8988T (cell line): ENCODE results near the gene MYO7B.

Experiments
- DNase-seq: peaks from one replicate; pipeline ENCODE4 v3.0.0; 2011

Gene MYO7B

DNA sequence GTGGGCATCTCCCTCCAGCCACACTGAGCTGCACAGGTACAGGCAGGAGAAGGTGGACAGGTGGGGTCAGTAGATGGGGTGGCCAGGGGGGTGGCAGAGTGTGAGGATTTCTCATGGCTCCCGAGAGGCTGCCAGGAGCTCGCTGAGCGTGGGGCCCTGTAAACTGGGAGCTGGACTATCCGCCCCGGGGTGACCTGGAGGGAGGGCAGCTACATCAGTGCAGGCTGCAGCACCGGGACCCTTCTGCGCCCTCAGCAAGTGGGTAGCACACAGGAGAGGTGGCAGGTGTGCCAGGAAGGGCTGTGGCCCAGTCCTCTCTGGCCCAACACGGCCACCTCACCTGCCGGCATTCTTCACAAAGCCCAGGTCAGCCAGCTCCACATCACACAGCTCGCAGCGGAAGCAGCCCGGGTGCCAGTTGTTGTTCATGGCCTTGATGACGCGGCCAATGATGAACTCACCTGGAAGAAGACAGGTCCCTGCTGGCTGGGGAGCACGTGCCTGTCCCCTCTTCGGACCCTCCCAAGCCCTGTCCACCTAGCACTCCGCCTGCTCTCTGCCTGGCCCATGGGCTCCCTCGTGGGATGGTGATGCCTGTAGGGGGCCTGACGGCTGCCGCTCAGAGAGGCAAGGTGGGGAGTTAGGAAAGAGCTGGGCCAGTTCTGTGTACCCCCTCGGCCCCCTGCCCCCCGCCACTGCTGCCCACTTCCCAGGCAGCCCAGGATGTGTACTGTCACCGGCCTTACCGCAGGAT lies 118.8 kb downstream of the MYO7B start:
- DNase-seq: no peak

DNA sequence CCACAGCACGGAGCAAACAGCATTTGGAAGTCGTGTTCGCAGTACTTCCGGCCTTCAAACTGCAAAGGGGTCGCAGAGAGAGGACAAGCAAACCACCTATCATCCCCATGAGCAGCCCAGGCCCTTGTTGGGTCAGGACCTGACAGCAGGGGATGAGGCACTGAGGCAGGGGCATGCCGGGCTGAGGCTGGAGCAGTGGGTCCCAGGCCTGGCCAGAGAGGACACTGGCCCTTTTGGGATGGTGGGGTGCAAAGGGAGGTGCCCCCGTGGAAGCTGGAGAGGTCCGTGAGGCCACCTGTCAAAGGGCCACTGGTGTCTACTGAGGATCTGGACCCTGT lies 119.3 kb downstream of the MYO7B start:
- no peak for DNase-seq

DNA sequence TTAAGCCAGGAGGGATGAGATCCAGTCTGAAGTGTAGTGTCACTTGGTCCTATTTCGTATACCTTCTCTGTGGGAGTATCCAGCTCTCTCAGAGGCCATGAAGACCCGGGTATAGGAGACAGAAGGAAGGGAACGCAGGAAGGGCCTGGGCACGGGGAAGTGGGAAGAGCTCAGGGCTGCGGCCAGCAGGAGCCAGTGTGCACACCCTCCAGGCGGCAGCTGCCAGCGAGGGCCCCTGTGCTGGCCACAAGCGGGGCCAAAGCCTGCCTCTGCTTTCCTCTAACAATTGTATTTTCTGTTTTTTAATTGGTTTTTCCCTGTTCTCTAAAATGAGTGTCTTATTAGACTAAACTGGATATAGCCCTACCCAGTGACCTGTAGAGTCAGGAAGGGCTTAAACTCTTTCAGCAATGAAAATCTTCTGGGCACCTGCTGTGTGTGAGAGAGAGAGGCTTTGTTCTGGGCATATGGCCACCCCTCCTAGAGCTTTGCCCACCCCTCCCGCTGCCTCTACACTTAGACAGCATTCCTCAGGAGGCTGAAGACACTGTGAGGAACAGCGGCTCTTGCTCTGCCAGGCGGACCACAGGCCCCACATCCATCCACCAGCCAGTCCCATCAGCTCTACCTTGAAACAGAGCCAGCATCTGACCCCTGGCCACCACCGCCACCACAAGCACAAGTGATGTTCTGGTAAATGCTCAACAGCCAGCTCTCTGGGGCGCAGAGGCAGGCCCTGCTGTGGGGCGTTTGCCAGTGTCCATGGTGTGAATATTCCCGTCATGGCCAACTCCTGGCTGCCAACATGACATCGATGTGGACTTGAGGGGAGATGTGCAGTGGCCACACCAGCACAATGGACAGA lies 120.0 kb downstream of the MYO7B start:
- DNase-seq: no peak

DNA sequence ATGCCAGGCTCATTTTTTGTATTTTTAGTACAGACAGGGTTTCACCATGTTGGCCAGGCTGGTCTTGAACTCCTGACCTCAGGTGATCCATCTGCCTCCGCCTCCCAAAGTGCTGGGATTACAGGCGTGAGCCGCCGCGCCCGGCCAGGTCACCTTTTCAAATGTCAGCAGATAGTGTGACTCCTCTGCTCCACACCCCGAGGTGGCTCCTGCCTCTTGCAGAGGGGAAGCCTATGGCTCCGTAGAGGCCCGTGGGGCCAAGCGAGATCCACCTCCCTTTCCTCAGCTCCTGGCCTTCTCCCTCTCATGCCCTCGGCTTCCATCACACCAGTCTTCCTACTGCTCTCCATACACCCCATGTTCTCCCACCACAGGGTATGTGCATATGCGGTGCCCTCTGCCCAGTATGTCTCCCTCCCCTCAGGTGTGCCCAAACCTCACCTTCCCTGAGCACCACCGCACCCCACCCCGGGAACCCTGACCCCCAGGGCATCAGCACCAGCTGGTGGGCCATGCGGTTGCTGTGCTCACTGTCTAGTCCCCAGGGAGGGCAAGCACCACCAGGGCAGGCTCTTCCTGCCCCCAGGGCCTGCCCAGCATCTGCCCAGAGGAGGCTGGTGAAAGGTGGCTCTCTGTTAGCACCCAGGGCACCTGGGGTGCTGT lies 121.2 kb downstream of the MYO7B start:
- DNase-seq: no peak

DNA sequence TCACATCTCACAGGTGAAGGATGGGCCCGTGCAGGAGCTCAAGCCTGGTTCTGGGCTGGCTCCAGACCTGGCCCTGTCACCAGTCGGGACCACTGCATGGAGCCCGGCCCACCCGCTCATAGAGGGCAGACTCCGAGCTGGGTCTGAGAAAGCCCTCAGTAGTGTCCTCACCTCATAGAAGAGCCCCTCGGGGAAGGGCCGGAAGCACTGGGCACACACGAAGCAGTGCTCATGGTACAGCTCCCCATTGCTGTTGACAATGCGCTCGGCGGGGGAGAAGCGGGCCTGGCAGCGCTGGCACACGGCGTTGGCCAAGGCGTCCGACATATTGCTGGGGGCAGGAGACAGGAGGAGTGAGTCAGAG lies 121.7 kb downstream of the MYO7B start:
- no peak for DNase-seq

DNA sequence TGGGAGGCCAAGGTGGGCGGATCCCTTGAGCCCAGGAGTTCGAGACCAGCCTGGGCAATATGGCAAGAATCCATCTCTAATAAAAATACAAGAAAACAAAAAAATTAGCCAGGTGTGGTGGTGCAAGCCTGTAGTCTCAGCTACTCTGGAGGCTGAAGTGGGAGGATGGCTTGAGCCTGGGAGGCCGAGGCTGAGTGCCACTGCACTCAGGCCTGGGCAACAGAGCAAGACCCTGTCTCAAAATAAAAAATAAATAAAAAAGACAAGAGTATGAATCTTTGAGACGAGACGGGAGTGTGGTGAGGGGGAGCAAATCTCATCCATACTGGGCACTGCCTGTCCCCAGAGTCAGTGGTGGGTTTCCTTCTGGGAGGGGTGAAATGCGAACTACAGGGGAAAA lies 122.7 kb downstream of the MYO7B start:
- DNase-seq: no peak

DNA sequence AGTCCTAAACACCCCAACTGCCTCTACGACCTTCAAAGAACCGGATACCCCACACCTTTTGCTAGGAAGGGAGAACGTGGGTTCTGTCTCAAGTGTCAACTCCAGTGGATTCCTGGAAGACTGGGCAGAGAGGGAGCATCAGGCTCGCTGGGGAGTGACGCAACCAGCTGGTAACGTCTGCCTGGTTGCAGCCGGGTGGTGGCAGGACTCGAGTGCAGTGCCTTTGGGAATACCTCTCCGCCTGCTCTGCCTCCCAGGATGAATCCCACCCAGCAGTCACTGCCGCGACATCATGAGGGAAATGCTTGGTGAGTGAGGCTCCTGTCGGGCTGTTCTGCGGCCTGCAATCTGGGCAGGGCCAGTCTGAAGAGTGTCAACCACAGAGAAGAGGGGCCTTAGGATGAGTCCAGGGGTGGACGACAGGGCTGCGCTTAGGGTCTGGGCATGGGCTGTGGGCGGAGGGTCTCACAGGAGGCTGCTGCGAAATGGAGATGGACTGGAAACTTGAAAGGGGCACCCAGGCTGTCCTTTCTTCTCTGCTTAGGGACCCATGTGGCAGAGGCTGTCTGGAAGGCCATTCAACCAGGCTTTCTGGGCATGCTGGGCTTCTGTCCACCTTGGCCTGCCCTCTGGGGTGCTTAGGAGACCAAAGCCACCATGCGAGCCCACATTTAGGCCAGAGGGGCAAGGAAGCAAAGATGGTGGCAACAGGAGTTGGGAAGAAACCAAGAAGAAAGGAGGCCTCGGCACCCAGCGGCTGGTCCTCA lies 123.3 kb downstream of the MYO7B start:
- no peak for DNase-seq

DNA sequence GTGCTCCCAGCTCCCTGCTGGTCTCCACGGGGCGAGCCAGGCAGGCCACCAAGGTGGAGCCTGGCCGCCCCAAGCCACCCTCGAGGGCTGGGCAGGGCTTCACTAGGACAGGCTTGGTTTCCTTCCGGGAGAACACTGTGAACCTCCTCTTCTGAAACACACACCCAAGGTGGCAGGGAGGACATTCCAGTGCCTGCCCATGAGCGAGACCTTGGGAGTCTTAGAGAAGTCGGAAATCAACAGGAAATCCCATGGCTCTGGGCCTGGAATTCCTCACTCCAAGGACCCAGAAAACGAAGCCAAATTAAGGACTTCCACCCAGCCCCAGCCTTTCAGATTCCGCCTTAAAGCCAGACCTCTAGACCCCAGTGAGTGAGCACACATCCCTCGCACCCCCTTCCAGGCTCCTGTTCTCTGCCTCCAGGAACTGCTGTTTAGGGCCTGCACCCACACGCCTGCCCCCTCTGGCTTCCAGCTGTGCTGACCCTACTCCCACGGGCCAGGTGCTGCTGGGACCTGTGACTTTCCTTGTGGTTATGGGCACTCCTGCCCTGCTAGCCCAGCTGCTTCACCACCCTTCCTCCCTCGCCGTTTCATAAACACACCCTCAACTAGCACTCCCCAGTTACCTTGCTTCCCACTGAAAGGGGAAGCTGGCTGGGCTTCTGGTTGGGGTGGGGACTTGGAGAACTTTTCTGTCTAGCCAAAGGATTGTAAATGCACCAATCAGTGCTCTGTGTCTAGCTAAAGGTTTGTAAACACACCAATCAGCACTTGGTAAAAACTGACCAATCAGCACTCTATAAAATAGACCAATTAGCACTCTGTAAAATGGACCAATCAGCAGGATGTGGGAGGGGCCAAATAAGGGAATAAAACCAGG lies 124.2 kb downstream of the MYO7B start:
- no peak for DNase-seq

DNA sequence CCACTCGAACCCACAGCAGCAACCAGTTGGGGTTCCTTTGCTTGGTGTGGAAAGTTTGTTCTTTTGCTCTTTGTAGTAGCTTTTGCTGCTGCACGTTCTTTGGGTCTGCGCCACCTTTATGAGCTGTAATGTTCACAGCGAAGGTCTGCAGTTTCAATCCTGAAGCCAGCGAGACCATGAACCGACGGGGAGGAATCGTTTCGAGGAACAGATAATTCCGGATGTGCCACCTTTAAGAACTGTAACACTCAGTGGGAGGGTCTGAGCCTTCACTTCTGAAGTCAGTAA lies 124.8 kb downstream of the MYO7B start:
- DNase-seq: no peak

DNA sequence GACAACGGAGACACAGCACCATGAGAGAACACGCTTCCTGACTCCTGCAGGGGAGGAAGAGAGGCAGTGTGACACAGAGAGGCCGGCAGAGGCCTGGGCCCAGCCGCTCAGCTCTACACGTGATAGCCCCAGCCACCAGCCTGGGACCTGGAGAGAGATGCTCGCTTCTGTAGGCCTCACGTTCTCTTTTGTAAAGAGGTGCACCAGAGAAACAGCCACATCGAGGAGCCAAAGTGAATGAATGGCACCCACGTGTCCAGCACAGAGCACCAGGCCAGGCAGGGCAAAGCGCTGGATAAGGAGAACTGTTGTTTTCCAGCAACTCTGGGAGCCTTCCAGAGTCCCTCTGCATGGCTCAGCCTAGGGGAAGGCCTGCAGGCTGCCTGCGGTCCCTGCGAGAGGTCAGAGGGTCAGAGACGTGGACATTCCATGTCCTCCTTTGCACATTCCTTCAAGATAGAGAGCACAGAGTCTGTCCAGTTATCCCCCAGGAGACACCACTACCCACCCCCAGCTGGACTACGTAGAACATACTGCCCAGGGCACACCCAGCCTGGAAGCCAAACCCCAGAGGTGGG lies 125.7 kb downstream of the MYO7B start:
- no peak for DNase-seq

DNA sequence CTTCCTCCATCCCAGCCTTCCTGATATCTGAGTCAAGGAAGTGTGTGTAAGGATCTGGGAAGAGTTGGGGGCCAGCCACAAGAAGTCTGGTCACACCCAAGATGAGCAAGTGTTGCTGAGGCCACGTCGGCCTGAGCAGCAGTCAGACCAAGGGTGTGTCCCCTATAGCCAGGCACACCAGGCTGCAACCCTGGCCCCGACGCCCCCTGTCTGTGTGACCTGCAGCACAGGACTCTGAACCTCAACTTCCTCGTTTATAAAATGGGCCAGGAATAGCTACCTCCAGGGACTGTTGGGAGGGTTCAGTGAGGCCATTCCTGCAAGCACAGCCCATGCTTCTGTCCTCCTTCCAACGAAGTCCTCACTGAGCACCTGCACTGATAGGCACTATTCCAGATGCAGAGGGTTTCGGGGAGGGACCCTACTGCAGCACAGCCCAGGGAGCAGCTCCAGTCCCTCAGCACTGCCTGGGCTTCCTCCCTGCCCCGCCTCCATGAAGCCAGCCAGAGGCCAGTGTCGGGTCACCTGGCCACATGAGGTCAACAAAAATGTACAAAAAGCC lies 126.5 kb downstream of the MYO7B start:
- DNase-seq: no peak

DNA sequence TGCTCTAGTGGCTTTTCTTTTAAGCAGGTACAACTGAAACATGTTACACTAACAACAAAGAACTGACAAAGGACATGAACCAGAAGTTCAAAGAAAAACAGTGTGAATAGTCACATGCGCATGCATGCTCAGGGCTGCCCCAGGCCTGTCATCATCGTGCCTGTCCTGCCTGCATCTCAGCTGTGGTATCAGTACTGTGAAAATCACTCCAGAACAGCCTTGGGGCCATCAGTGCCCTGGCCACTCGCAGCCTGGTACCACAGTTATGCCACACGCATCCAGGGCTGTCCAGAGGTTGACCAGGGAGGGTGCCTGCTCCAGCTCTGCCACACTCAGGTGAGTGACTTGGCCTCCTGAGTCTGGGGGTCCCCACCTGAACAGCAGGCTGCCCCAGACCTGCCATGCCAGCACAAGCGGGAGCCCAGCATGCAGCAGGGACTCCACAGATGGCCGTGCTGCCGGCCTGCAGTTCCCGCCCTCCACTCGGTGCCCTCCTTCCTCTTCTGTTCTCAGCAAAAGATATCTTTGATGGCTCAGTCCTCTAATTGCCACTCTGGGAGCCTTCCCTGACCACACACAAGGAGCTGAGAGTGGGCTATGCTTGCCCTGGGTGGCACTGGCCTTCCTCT lies 127.6 kb downstream of the MYO7B start:
- no peak for DNase-seq

DNA sequence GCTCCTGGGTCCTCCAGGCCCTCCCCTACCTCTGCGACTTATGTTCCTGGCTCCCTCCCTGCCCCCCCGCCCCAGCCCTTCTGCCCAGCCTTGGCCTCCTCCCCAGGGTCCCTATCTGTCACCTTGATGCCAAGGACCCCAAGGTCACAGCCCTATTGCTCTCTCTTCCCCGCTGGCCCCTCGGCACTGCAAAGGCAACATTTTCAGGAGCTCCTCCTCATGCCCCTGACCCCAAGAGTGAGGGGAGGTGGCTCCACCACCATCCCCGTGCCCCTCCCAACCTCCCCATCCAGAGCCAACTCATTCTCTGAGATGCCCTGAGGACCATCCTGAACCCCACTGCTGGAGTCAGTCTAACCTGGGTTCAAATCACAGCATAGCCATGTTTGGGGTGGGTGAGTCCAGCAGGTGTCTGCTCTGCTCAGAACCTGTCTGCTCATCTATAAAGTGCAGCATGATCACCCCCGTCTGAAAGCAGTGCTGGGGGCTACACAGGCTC lies 128.1 kb downstream of the MYO7B start:
- DNase-seq: no peak

DNA sequence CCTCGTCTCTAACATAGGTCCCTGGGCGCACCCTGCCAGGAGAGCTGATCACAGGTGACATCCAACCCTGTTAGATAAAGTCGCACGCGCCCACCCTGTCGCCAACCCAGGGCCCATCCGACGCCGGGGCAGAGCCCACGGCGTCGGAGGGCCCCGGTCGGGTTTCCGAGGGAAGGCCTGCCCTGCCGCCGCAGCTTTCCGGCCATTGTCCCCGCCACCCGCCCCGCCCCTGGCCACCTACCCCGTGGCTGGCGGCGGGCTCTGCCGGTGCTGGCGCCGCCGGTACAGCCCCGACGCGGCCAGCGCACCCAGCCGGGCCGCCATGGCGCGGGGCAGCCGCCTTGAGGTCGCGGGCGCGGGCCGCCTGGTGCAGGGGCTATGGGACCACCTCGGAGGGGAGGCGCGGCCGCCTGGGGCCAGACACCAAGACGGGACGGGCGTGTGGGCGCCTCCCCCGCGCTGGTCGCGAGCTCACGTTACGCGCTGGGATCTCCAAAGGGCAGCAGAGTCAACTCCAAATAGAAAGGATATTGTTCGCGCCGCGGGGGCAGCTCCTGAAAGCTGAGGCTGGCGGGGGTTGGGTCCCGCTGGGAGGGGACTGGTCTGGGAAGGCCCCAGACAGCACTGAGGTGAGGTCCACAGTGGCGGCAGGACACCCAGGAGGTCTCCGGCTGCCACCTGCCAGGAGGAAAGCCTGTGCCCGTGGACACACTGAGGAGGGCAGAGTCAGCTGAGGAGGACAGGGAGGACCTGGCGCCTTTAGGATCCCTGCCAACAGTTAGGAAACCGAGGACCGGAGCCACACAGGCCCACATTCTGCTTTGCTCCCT lies 128.8 kb downstream of the MYO7B start:
- no peak for DNase-seq

DNA sequence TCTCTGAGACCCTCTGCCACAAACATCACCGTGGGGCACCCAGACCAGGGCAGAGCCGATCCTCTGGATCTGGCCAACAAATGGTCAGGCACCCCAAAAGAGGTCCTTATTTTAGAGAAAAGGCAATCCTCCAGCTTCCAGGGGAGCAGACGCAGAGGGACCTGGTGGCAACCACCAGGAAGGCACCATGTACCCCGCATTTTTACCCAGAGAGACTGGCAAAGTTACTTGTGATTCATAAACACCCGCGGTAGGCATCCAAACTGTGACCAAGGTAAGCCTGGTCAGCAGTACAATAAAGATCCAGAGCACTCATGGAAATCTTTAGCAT lies 129.4 kb downstream of the MYO7B start:
- DNase-seq: no peak

DNA sequence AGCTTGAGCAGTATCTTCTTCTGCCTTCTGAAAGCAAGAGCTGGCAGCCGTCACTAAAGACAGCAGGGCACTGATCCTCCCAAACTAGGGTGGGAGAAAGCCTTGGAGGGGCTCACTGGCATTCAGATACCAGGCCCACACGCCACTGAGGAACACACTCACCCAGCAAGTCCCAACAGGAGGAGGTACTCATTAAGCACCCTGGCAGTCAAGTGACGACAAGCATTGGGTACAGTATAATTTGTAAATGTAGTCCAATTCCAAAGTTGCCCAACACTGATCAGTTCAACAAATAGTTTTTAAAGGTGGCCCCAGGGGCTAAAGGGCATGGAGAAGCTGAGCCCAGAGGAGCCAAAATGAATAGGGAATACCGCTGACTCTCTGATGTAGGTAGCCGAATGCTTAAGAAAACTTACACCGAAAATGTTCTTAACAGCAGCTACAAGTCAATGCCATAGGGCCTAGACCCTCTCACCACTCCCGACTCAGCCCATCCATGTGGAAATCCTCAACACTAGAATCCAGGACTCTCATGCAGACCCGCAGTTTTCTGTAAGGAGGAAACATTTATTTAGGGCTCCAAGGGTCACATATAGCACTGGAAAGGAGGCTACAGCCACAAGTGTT lies 129.9 kb downstream of the MYO7B start:
- DNase-seq: no peak

DNA sequence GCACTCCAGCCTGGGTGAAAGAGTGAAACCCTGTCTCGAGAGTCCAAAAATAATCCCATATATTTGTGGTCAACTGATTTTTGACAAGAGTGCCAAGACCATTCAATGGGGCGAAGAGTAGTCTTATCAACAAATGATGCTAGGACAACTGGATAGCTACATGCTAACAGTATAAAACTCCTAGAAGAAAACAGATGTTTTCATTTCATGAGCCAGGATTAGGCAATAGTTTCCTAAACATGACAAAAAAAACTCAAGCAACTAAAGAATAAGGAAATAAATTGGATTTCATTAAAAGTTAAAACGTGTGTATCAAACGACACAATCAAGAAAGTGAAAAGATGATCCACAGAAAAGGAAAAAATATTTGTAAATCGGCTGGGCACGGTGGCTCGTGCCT lies 133.6 kb downstream of the MYO7B start:
- no peak for DNase-seq

DNA sequence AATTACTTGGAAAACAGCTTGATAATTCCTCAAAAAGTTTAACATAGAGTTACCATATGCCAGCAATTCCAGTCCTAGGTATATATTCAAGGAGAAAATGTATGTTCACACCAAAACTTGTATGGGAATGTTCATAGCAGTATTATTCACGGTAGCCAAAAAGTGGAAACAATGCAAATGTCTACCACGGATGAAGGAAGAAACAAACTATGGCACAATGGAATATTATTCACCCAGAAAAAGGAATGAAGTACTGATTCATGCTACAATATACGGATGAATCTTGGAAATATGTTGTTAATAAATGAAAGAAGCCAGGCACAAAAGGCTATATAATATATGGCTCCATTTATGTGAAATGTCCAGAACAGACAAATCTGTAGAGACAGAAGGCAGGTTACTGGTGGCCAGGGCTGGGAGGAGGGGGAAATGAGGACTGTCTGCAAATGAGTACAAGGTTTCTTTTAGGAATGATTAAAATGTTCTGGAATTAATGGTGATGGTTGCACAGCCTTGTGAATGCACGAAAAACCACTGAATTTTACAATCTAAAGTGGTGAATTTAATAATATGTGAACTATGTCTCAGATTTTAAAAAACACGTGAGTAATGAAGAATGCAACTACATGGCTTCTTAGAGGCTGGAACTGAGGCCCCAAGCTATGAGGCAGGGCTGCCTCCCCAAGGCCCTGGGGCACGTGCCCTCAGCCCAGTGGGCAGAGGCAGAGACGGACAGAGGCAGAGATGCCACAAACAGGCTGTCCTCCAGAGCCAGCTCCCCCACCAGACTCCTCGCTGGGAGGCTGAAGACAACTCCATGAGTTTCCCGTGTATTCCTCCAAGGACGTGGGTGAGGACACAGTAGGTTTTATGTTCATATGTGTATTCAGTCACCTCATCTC lies 134.8 kb downstream of the MYO7B start:
- DNase-seq: no peak

DNA sequence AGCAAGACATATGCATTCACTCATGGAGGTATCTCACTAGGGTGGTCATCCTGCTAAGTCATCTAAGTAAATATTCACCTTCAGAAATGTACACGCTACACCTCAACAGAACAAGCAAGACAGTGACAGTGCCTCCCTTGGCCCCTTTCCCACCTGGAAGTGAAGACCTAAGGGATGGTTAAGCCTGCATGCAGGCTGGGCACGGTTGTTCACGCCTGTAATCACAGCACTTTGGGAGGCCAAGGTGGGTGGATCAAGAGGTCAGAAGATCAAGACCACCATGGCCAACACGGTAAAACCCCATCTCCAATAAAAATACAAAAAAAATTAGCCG lies 135.4 kb downstream of the MYO7B start:
- no peak for DNase-seq
